SK-N-SH (cell line): ENCODE data around the gene C11orf86.

Experiments used
- CTCF ChIP-seq: fragments of 200-600 bp; sonication (generic); IDR thresholded peaks from 2 replicates; pipeline ENCODE4 v1.6.1; 2017; ENCODE audit warnings: antibody characterized with exemption, mild to moderate bottlenecking, moderate library complexity
- EP300 ChIP-seq, 2 experiments: IDR thresholded peaks; 2 replicates each; pipeline versions ENCODE4 v1.4.0 to v1.6.1; 2012; ENCODE audit warnings: borderline replicate concordance in 1 of 2, low read depth in 1 of 2, low read length in 1 of 2
- POLR2AphosphoS5 ChIP-seq: IDR thresholded peaks from 2 replicates; pipeline ENCODE4 v1.6.1; 2012; ENCODE audit warnings: low read depth, low read length
- SMC3 ChIP-seq: IDR thresholded peaks from 2 replicates; pipeline ENCODE4 v1.6.1; 2012; ENCODE audit warnings: low read depth, low read length, improper control_type of control experiment

DNA sequence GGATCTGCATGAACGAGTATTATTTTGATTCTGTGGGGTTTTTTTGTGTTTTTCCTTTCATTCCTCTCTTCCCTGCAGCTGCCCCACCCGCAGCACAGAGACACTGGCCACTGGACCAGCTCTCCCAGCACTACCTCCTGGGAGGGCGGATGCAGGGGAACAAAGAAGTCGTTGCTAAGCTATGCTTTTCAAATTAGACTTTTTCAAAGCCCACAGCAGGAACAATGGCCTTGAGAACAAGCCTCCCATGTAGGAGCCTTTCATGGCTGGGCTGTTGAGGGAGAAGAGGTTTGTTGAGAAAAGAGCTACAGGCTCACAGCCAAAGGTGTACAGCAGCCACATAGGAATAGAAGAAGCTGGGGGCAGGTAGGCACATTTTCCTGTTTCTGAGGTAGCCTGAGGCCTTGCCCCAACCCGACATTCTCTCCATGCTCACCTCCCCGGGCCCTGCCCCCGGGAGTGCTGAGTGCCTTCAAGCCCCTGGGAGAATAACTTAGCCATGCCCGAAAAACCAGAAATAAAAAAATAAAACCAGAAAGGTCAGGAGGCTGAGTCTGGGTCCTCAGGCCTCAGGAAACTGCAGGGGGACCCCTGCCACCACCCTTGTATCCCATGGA is 27.3 kb downstream of the C11orf86 start:
- TF ChIP-seq POLR2AphosphoS5 (no peak), SMC3 (no peak), CTCF (no peak), EP300 (IDR thresholded peaks at IDR 0.05; ENCODE audit: borderline replicate concordance in 1 of 2, low read depth in 1 of 2, low read length in 1 of 2) (no peak)
